Type B pancreatic cell (in vitro differentiated cells): ENCODE measurements around the gene NCEH1. TPM values are rescaled to one million over a fixed set of nuclear protein-coding genes. Genes with fewer than 3 reads are reported as not detected.
"Not testable (repeated sequence)": the region's sequence is repeated elsewhere in the genome, so short reads cannot be mapped to it uniquely, and the experiment has no call there.

ENCODE experiments used
- DNase-seq: peaks from one replicate; pipeline ENCODE4 v3.0.0; 2021; ENCODE audit warnings: mixed read lengths; ENCODE audit not compliant: unreplicated experiment; ENCODE audit errors: extremely low spot score
- H3K27ac Mint-ChIP-seq: 2 replicates; pipeline ENCODE4 v1.8.0; 2021; ENCODE audit warnings: mild to moderate bottlenecking, mixed read lengths
- H3K27me3 Mint-ChIP-seq: 2 replicates; pipeline ENCODE4 v1.8.0; 2021; ENCODE audit warnings: mixed read lengths
- H3K36me3 Mint-ChIP-seq: 2 replicates; pipeline ENCODE4 v1.8.0; 2021; ENCODE audit warnings: mixed read lengths
- H3K4me1 Mint-ChIP-seq: one replicate; pipeline ENCODE4 v1.8.0; 2021; ENCODE audit warnings: mixed read lengths; ENCODE audit not compliant: unreplicated experiment
- H3K4me3 Mint-ChIP-seq: 2 replicates; pipeline ENCODE4 v1.8.0; 2021; ENCODE audit warnings: mild to moderate bottlenecking, mixed read lengths
- H3K9me3 Mint-ChIP-seq: 2 replicates; pipeline ENCODE4 v1.8.0; 2021; ENCODE audit warnings: mixed read lengths
- total RNA-seq: library from RNA; stranded (reverse); gene quantifications from 2 replicates; pipeline ENCODE4 v1.2.1, GENCODE V29; 2021; ENCODE audit warnings: low replicate concordance
- TF ChIP-seq, protein P1 (sequence below): fragments of 200-600 bp; sonication (generic); conservative IDR thresholded peaks from 2 replicates; pipeline ENCODE4 v1.5.0; 2021; ENCODE audit warnings: antibody characterized with exemption, mild to moderate bottlenecking

NCEH1 gene
- total RNA-seq, 1 donor from 2014 or later: 7.0 TPM

- TF ChIP-seq, protein P1, sequence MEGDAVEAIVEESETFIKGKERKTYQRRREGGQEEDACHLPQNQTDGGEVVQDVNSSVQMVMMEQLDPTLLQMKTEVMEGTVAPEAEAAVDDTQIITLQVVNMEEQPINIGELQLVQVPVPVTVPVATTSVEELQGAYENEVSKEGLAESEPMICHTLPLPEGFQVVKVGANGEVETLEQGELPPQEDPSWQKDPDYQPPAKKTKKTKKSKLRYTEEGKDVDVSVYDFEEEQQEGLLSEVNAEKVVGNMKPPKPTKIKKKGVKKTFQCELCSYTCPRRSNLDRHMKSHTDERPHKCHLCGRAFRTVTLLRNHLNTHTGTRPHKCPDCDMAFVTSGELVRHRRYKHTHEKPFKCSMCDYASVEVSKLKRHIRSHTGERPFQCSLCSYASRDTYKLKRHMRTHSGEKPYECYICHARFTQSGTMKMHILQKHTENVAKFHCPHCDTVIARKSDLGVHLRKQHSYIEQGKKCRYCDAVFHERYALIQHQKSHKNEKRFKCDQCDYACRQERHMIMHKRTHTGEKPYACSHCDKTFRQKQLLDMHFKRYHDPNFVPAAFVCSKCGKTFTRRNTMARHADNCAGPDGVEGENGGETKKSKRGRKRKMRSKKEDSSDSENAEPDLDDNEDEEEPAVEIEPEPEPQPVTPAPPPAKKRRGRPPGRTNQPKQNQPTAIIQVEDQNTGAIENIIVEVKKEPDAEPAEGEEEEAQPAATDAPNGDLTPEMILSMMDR: no peak
- Mint-ChIP-seq H3K27me3 (no peaks in the 10 kb centered on the region), H3K9me3 (no peaks in the 10 kb centered on the region), H3K36me3 (no peaks in the 10 kb centered on the region), H3K4me3 (no peak overlapping the region), H3K4me1 (no peaks in the 10 kb centered on the region), H3K27ac (no peak overlapping the region)
- no peak for DNase-seq
Measured at GRCh38 chr3:172735014-172735413, 24.1 kb upstream of the NCEH1 start.

DNA sequence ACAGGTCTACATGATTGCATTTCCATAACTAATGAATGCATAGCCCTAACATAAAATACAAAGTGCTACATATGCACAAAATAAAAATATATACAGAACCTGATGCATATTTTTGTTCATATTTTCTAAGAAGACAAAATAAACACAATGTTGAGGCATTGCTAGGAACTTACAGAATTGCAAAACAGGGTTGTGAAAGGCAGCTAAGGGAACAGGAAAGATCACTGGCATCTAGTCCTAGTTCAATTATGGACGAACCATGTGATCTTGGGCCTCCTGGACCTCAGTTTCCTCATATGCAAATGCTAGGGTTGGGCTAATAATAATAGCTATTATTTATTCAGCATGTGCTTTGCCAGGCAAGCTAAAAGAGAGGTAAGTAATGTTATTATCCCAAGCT lies 15.5 kb upstream of the NCEH1 start:
- DNase-seq: no peak
- Mint-ChIP-seq H3K4me3 (no peak overlapping the region), H3K4me1 (peaks cover 5% of the 10 kb centered on the region), H3K36me3 (peaks cover 3% of the 10 kb centered on the region), H3K27me3 (no peaks in the 10 kb centered on the region), H3K9me3 (peaks cover 7% of the 10 kb centered on the region), H3K27ac (no peak overlapping the region)
- TF ChIP-seq, protein P1: no peak

GRCh38 chr3:172722536-172723040 lies 11.7 kb upstream of the NCEH1 start:
- H3K9me3 Mint-ChIP-seq, H3K4me1 Mint-ChIP-seq, DNase-seq, H3K27me3 Mint-ChIP-seq, H3K36me3 Mint-ChIP-seq: not testable (repeated sequence)
- Mint-ChIP-seq H3K27ac (peak overlapping the region; percentile 12), H3K4me3 (peak overlapping the region; percentile 21)

DNA sequence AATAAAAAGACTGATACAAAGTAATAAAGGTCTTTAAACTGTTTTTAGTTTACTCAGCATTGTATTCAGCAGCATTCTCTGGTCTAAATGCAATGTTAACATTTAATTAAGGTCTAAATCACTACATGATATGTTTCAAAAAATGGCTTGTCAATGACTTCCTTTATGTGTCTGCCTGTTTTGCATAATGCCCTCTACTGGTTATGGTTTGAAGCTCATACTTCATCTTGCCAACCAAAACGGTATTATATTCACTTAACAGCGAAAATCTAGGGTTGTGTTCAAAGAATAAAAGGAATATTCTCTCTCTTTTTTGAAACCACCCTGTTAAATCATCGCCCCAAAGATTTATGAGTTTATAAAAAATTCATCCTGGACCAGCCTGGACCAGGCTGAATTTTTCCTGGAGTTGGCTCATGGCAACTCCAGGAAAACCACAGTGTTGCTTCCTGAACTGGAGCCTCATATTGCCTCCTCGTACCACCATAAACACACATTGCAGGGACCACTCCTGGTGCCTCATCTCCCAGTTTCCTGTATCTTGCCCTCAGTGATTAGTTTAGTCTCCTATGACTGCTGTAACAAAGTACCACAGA lies 6.7 kb upstream of the NCEH1 start:
- Mint-ChIP-seq H3K4me1 (peaks cover 5% of the 10 kb centered on the region), H3K9me3 (no peaks in the 10 kb centered on the region), H3K4me3 (no peak overlapping the region), H3K27ac (no peak overlapping the region), H3K27me3 (no peaks in the 10 kb centered on the region), H3K36me3 (peaks cover 6% of the 10 kb centered on the region)
- TF ChIP-seq, protein P1: peak; percentile 49
- DNase-seq: no peak

DNA sequence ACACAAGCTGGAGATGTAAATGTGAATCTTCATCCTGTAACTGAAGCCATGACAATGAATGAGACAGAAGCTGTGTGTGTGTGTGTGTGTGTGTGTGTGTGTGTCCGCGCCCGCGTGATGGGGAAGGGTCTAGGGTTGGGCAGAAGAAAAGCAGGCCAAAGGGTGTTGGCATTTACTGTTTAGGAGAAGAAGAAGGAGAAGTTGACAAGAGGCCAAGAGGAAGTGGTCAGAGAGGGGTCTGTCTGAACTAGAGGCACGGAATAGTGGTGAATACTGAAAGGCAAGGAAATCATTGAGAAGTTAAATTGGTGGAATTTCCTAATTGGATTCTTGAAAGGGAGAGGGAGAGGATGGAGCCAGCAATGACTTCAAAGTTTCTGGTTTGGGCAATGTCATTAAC lies 5.6 kb upstream of the NCEH1 start:
- H3K4me3 Mint-ChIP-seq: no peak overlapping the region
- DNase-seq: no peak
- no peak overlapping the region for H3K27ac Mint-ChIP-seq
- H3K36me3 Mint-ChIP-seq: peaks cover 6% of the 10 kb centered on the region
- no peaks in the 10 kb centered on the region for H3K4me1 Mint-ChIP-seq
- H3K27me3 Mint-ChIP-seq: no peaks in the 10 kb centered on the region
- TF ChIP-seq, protein P1: no peak
- no peaks in the 10 kb centered on the region for H3K9me3 Mint-ChIP-seq

DNA sequence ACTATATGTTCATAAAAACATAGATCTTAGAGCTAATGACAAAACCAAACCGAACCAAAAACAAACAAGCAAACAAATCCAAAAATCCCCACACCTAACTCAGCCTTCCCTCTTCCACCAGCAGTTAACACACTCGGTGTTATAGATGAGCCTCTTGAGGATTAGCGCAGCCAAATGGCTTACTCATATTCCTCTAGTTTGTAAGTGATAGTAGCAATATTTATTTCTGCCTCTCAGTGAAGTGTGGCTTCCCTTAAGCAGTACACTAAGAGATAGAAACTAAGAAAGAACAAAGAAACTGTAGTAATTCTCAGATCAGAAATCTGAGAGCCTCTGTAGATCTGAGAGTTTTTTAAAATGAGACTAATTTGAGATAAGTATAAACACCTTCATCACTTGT lies 2.4 kb upstream of the NCEH1 start:
- DNase-seq: no peak
- H3K9me3 Mint-ChIP-seq: no peaks in the 10 kb centered on the region
- TF ChIP-seq, protein P1: no peak
- peaks cover 14% of the 10 kb centered on the region for H3K4me1 Mint-ChIP-seq
- no peaks in the 10 kb centered on the region for H3K27me3 Mint-ChIP-seq
- peak overlapping the region; percentile 12 for H3K4me3 Mint-ChIP-seq
- H3K36me3 Mint-ChIP-seq: no peaks in the 10 kb centered on the region
- H3K27ac Mint-ChIP-seq: peak overlapping the region; percentile 25
